Stomach (tissue), 4 donors: ENCODE results near the gene CHRNA10.

ENCODE experiments used
- EP300 ChIP-seq: sonication (generic); formaldehyde crosslinking; IDR thresholded peaks from one replicate; pipeline ENCODE4 v1.6.1; 2017; ENCODE audit warnings: antibody characterized with exemption
- POLR2A ChIP-seq, 4 donors: fragments of 450-650 bp; IDR thresholded peaks; one replicate each; pipeline ENCODE4 v1.6.1; 2016; ENCODE audit warnings: antibody characterized with exemption in 4 of 4, control low read depth in 2 of 4, mild to moderate bottlenecking in 1 of 4, moderate library complexity in 1 of 4
- TF ChIP-seq, protein P1 (sequence below), 7 experiments: fragments of 450-650 bp in 4 of 7; fragments of 200-600 bp in 3 of 7; sonication (generic) in 3 of 7; IDR thresholded peaks; one replicate each; pipeline ENCODE4 v1.5.1; 2016 to 2019; ENCODE audit warnings: antibody characterized with exemption in 7 of 7, control low read depth in 2 of 7, mild to moderate bottlenecking in 1 of 7

DNA sequence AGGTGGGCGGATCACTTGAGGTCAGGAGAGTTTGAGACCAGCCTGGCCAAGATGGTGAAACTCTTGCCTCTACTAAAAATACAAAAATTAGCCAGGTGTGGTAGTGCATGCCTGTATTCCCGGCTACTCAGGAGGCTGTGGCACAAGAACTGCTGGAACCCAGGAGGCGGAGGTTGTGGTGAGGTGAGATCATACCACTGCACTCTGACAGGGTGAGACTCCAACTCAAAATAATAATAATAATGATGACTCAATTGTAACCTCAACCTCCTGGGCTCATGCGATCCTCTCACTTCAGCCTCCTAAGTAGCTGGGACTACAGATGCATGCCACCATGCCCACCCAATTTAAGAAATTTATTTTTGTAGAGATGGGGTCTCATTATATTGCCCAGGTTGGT is 15.6 kb upstream of the CHRNA10 start:
- TF ChIP-seq, protein P1, sequence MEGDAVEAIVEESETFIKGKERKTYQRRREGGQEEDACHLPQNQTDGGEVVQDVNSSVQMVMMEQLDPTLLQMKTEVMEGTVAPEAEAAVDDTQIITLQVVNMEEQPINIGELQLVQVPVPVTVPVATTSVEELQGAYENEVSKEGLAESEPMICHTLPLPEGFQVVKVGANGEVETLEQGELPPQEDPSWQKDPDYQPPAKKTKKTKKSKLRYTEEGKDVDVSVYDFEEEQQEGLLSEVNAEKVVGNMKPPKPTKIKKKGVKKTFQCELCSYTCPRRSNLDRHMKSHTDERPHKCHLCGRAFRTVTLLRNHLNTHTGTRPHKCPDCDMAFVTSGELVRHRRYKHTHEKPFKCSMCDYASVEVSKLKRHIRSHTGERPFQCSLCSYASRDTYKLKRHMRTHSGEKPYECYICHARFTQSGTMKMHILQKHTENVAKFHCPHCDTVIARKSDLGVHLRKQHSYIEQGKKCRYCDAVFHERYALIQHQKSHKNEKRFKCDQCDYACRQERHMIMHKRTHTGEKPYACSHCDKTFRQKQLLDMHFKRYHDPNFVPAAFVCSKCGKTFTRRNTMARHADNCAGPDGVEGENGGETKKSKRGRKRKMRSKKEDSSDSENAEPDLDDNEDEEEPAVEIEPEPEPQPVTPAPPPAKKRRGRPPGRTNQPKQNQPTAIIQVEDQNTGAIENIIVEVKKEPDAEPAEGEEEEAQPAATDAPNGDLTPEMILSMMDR (IDR thresholded peaks at IDR 0.05) = no peak
- TF ChIP-seq POLR2A (IDR thresholded peaks at IDR 0.05) (no peak), EP300 (no peak)
